B cell (primary cell): ENCODE results near the gene AGAP1. TPM values are rescaled to one million over a fixed set of nuclear protein-coding genes. Genes with fewer than 3 reads are reported as not detected.

ENCODE experiments used
- ATAC-seq: fragments of 200-7000 bp; cut with Tn5 transposase; one replicate; pipeline ENCODE4 v1.10.0; 2021; ENCODE audit warnings: low read depth, mild to moderate bottlenecking, moderate number of reproducible peaks, moderate library complexity
- CTCF ChIA-PET: fragments of 350-600 bp; sonication (Branson Sonifier 250); formaldehyde crosslinking; loops from one replicate; lab custom pipeline; 2021; ENCODE audit warnings: antibody characterized with exemption, inconsistent platforms; lab: Charles Lee
- POLR2A ChIA-PET: fragments of 350-600 bp; sonication (Branson Sonifier 250); formaldehyde crosslinking; loops from one replicate; lab custom pipeline; 2021; ENCODE audit warnings: antibody characterized with exemption; lab: Charles Lee
- DNase-seq: peaks from one replicate; pipeline ENCODE4 v3.0.0; 2013
- H2AFZ ChIP-seq: 2 replicates; pipeline ENCODE4 v1.6.1; 2012; ENCODE audit warnings: mild to moderate bottlenecking, low read depth, low read length; ENCODE audit not compliant: insufficient read depth, poor library complexity, severe bottlenecking
- H3K27ac ChIP-seq, 2 donors: 1 replicate in 1 of 2; 2 replicates in 1 of 2; pipeline ENCODE4 v1.5.1; 2012 to 2013; ENCODE audit warnings: low read length in 2 of 2, mild to moderate bottlenecking in 2 of 2, moderate library complexity in 1 of 2
- H3K27me3 ChIP-seq, 4 experiments: fragments of 200-600 bp in 1 of 4; sonication (generic) in 1 of 4; replicated peaks in 1 of 4; 1 replicate in 2 of 4; 2 replicates in 2 of 4; pipeline versions ENCODE4 v1.6.1 to v1.7.0; 2013 to 2016; ENCODE audit warnings: low read length in 3 of 4, mild to moderate bottlenecking in 2 of 4, mixed read lengths in 1 of 4, moderate library complexity in 1 of 4; ENCODE audit not compliant: insufficient read depth in 4 of 4, control insufficient read depth in 3 of 4; ENCODE audit errors: control extremely low read depth in 1 of 4
- H3K36me3 ChIP-seq, 2 experiments: replicated peaks in 1 of 2; 1 replicate in 1 of 2; 2 replicates in 1 of 2; pipeline versions ENCODE4 v1.6.1 to v1.7.1; 2013; ENCODE audit warnings: low read length in 1 of 2; ENCODE audit not compliant: insufficient read depth in 2 of 2, control insufficient read depth in 1 of 2; ENCODE audit errors: control extremely low read depth in 1 of 2, extremely low read depth in 1 of 2
- H3K4me1 ChIP-seq, 2 donors: fragments of 200-600 bp in 1 of 2; sonication (generic) in 1 of 2; 1 replicate in 1 of 2; 2 replicates in 1 of 2; pipeline versions ENCODE4 v1.5.1 to v1.6.1; 2013 to 2017; ENCODE audit warnings: low read length in 2 of 2; ENCODE audit not compliant: control insufficient read depth in 2 of 2, insufficient read depth in 2 of 2
- H3K4me2 ChIP-seq: replicated peaks from 2 replicates; pipeline ENCODE3; 2012; ENCODE audit warnings: mild to moderate bottlenecking, low read depth, low read length; ENCODE audit not compliant: poor library complexity, severe bottlenecking
- H3K4me3 ChIP-seq, 5 experiments: fragments of 200-600 bp in 1 of 5; sonication (generic) in 1 of 5; 1 replicate in 3 of 5; 2 replicates in 2 of 5; pipeline versions ENCODE4 v1.5.1 to v1.7.0; 2011 to 2016; ENCODE audit warnings: low read length in 4 of 5, mild to moderate bottlenecking in 4 of 5, low read depth in 2 of 5, control low read depth in 1 of 5, moderate library complexity in 1 of 5; ENCODE audit not compliant: insufficient read depth in 1 of 5; ENCODE audit errors: control extremely low read depth in 1 of 5, extremely low read depth in 1 of 5
- H3K79me2 ChIP-seq: fragments of 200-600 bp; sonication (generic); one replicate; pipeline ENCODE4 v1.6.0; 2016; ENCODE audit warnings: low read length; ENCODE audit not compliant: control insufficient read depth, insufficient read depth
- H3K9ac ChIP-seq: fragments of 200-600 bp; sonication (generic); 2 replicates; pipeline ENCODE4 v1.6.1; 2017; ENCODE audit warnings: mild to moderate bottlenecking, low read length, moderate library complexity
- H3K9me3 ChIP-seq, 3 donors: one replicate each; pipeline versions ENCODE4 v1.6.1 to v1.7.1; 2013; ENCODE audit warnings: low read length in 2 of 3; ENCODE audit not compliant: control insufficient read depth in 2 of 3, insufficient read depth in 1 of 3; ENCODE audit errors: control extremely low read depth in 1 of 3
- H4K20me1 ChIP-seq: 2 replicates; pipeline ENCODE4 v1.6.0; 2012; ENCODE audit warnings: mild to moderate bottlenecking, low read length; ENCODE audit not compliant: insufficient read depth, control insufficient read depth, poor library complexity, severe bottlenecking
- H3K27ac Mint-ChIP-seq: one replicate; pipeline ENCODE4 v1.8.0; 2021; ENCODE audit warnings: mixed read lengths
- H3K27me3 Mint-ChIP-seq: one replicate; pipeline ENCODE4 v1.8.0; 2021; ENCODE audit warnings: mixed read lengths
- H3K4me1 Mint-ChIP-seq: one replicate; pipeline ENCODE4 v1.8.0; 2021; ENCODE audit warnings: mixed read lengths
- H3K4me3 Mint-ChIP-seq: one replicate; pipeline ENCODE4 v1.8.0; 2021; ENCODE audit warnings: mixed read lengths
- H3K9me3 Mint-ChIP-seq: one replicate; pipeline ENCODE4 v1.8.0; 2022; ENCODE audit warnings: mixed read lengths; ENCODE audit not compliant: insufficient read depth
- EZH2 ChIP-seq: IDR thresholded peaks from 2 replicates; pipeline ENCODE4 v1.6.1; 2012; ENCODE audit warnings: borderline replicate concordance, low read depth, mild to moderate bottlenecking, moderate library complexity, low read length; ENCODE audit not compliant: insufficient read depth, poor library complexity, severe bottlenecking
- WGBS: methylation state at CpG from one replicate; pipeline ENCODE4 v1.1.5; 2013; ENCODE audit warnings: missing lambda C conversion rate; ENCODE audit not compliant: insufficient coverage; 5-methylcytosine and 5-hydroxymethylcytosine counted together
- intact Hi-C: fragments of 100-400 bp; cut with micrococcal nuclease; formaldehyde crosslinking; loops from one replicate; pipeline ENCODE4 v1.10.0; 2022
- polyA plus RNA-seq: library from polyadenylated mRNA; depleted of rRNA; stranded (reverse); fragments of >200 nt; gene quantifications from 2 replicates; pipeline ENCODE4 v1.2.3, GENCODE V29; 2012
- total RNA-seq, 2 donors: library from RNA; stranded (reverse); fragments of 120-200 nt in 1 of 2; gene quantifications; 1 replicate in 1 of 2; 2 replicates in 1 of 2; pipeline versions ENCODE4 v1.2.3 to v1.2.4, GENCODE V29; 2013 to 2022
- TF ChIP-seq, protein P1 (sequence below): fragments of 200-600 bp; IDR thresholded peaks from one replicate; pipeline ENCODE4 v1.8.0; 2022; ENCODE audit warnings: antibody characterized with exemption, mild to moderate bottlenecking

The AGAP1 gene
- total and polyA plus RNA-seq, 2 donors (not counting 1 experiment from before 2014, with no cell fraction given) = 0.01 TPM; not detected in 1

DNA sequence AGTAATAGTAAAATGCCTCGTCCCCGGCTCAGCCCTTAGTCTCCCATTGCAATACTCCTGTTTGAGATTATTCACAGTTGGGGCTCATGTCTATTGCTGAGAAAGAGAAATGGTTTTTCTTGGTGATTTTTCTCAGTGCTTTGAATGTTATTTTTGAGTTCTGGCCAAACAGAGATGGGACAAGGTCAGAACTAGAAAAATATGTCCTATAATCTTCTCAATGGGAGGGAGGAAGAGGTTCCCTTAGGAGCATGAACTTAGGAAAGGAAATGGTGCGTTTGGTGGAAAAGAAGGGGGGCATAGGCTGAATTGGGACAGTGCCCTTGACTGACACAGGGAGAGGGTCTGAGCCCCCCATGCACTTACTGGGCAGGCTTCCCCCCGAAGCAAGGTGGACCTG, 133.8 kb downstream of the AGAP1 start:
- intact Hi-C loops = no loop called here
- Mint-ChIP-seq H3K27me3 (peaks cover 8% of the 10 kb centered on the region), H3K27ac (no peak overlapping the region), H3K9me3 (peaks cover 6% of the 10 kb centered on the region), H3K4me1 (no peaks in the 10 kb centered on the region), H3K4me3 (no peak overlapping the region)
- Histone ChIP-seq H2AFZ (no peak overlapping the region), H3K9ac (no peak overlapping the region), H3K4me3 (no peak overlapping the region), H3K4me2 (no peak overlapping the region), H4K20me1 (no peaks in the 10 kb centered on the region), H3K4me1 (no peaks in the 10 kb centered on the region), H3K79me2 (no peaks in the 10 kb centered on the region), H3K36me3 (no peaks in the 10 kb centered on the region), H3K9me3 (peaks cover 0 to 3% (median 0%) of the 10 kb centered on the region in 3 donors), H3K27ac (no peak overlapping the region), H3K27me3 (no peaks in the 10 kb centered on the region)
- ATAC-seq = no peak
- ChIA-PET CTCF (no interaction called here), POLR2A (no interaction called here)
- TF ChIP-seq, protein P1, sequence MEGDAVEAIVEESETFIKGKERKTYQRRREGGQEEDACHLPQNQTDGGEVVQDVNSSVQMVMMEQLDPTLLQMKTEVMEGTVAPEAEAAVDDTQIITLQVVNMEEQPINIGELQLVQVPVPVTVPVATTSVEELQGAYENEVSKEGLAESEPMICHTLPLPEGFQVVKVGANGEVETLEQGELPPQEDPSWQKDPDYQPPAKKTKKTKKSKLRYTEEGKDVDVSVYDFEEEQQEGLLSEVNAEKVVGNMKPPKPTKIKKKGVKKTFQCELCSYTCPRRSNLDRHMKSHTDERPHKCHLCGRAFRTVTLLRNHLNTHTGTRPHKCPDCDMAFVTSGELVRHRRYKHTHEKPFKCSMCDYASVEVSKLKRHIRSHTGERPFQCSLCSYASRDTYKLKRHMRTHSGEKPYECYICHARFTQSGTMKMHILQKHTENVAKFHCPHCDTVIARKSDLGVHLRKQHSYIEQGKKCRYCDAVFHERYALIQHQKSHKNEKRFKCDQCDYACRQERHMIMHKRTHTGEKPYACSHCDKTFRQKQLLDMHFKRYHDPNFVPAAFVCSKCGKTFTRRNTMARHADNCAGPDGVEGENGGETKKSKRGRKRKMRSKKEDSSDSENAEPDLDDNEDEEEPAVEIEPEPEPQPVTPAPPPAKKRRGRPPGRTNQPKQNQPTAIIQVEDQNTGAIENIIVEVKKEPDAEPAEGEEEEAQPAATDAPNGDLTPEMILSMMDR = no peak
- no peak for TF ChIP-seq EZH2
- no peak for DNase-seq
- WGBS = 89% methylated on average over 4 of the region's 4 CpGs

DNA sequence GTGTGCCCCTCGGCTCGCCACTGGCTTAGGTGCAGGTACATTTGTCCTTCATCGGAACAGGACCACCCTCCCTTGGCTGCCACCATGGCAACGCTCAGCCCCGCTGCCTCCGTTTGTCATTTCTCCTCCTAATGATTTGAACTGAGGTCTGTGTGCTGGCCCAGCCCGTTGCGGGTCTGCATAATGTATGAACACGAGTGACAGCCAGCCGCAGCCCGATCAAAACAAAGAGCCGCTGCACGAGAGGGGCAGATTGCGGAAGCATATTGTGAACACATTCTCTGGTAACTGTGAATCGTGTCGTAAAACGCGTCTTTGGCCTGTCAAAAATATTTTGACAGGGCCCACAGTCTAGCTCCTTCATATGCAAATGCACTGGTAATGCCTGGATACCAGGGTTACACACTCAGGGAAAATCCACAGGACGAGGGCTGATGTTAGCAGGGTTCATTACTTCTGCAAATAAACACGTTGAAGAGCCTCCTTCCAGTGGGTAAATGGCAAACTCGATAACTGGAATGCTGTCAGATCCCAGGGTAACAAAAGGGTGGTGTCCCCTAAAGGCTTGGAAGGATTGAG, 137.0 kb downstream of the AGAP1 start:
- ChIA-PET CTCF (no interaction called here), POLR2A (no interaction called here)
- H3K4me1 ChIP-seq = no peaks in the 10 kb centered on the region
- TF ChIP-seq, protein P1 = no peak
- TF ChIP-seq EZH2 = no peak
- no peak for DNase-seq
- no peaks in the 10 kb centered on the region for H3K27me3 ChIP-seq
- no peak overlapping the region for H2AFZ ChIP-seq
- no peaks in the 10 kb centered on the region for H3K36me3 ChIP-seq
- H3K4me3 ChIP-seq = no peak overlapping the region
- no peak overlapping the region for H3K4me3 Mint-ChIP-seq
- H4K20me1 ChIP-seq = no peaks in the 10 kb centered on the region
- H3K4me2 ChIP-seq = no peak overlapping the region
- 85% methylated on average over 21 of the region's 21 CpGs for WGBS
- H3K9me3 ChIP-seq = no peaks in the 10 kb centered on the region
- H3K9ac ChIP-seq = no peak overlapping the region
- H3K4me1 Mint-ChIP-seq = no peaks in the 10 kb centered on the region
- intact Hi-C loops = no loop called here
- H3K27me3 Mint-ChIP-seq = peaks cover 4% of the 10 kb centered on the region
- H3K27ac ChIP-seq = no peak overlapping the region
- H3K9me3 Mint-ChIP-seq = peaks cover 3% of the 10 kb centered on the region
- H3K27ac Mint-ChIP-seq = no peak overlapping the region
- no peaks in the 10 kb centered on the region for H3K79me2 ChIP-seq
- ATAC-seq = no peak
